Calu3 (cell line): ENCODE data around the gene TCF3. TPM values are rescaled to one million over a fixed set of nuclear protein-coding genes. Genes with fewer than 3 reads are reported as not detected.

Experiments
- BruUV-seq: library from RNA; stranded (reverse); fragments of 400-500 nt; replicated peaks from 2 replicates; lab custom pipeline; 2021; lab: Mats Ljungman, UMichigan
- CTCF ChIA-PET: fragments of 300-600 bp; sonication (Branson Sonifier 250); formaldehyde crosslinking; loops from one replicate; lab custom pipeline; 2022; ENCODE audit warnings: antibody characterized with exemption; lab: Charles Lee
- DNase-seq: peaks from one replicate; pipeline ENCODE4 v3.0.0; 2022
- H3K27ac Mint-ChIP-seq: one replicate; pipeline ENCODE4 v1.8.0; 2022; ENCODE audit warnings: mixed read lengths; ENCODE audit not compliant: unreplicated experiment
- H3K27me3 Mint-ChIP-seq: one replicate; pipeline ENCODE4 v1.8.0; 2022; ENCODE audit warnings: mixed read lengths; ENCODE audit not compliant: unreplicated experiment
- H3K36me3 Mint-ChIP-seq: one replicate; pipeline ENCODE4 v1.8.0; 2022; ENCODE audit warnings: mild to moderate bottlenecking, moderate library complexity, mixed read lengths; ENCODE audit not compliant: insufficient read depth, unreplicated experiment
- H3K4me1 Mint-ChIP-seq: one replicate; pipeline ENCODE4 v1.8.0; 2022; ENCODE audit warnings: mild to moderate bottlenecking, low read depth, mixed read lengths; ENCODE audit not compliant: unreplicated experiment
- H3K4me3 Mint-ChIP-seq: one replicate; pipeline ENCODE4 v1.8.0; 2022; ENCODE audit warnings: mild to moderate bottlenecking, low read depth, moderate library complexity, mixed read lengths; ENCODE audit not compliant: unreplicated experiment
- H3K9me3 Mint-ChIP-seq: one replicate; pipeline ENCODE4 v1.8.0; 2022; ENCODE audit warnings: low read depth, mixed read lengths; ENCODE audit not compliant: unreplicated experiment
- intact Hi-C: fragments of 100-400 bp; cut with micrococcal nuclease; formaldehyde crosslinking; loops from one replicate; pipeline ENCODE4 v1.10.0; 2022; ENCODE audit not compliant: unreplicated experiment
- total RNA-seq: library from RNA; stranded (reverse); gene quantifications from 2 replicates; pipeline ENCODE4 v1.2.3, GENCODE V29; 2022
- TF ChIP-seq, protein P1 (sequence below): fragments of 200-600 bp; IDR thresholded peaks from one replicate; pipeline ENCODE4 v1.8.0; 2022; ENCODE audit warnings: antibody characterized with exemption; ENCODE audit not compliant: unreplicated experiment

Gene TCF3
- total RNA-seq, 1 experiment from 2014 or later = 102 TPM

DNA sequence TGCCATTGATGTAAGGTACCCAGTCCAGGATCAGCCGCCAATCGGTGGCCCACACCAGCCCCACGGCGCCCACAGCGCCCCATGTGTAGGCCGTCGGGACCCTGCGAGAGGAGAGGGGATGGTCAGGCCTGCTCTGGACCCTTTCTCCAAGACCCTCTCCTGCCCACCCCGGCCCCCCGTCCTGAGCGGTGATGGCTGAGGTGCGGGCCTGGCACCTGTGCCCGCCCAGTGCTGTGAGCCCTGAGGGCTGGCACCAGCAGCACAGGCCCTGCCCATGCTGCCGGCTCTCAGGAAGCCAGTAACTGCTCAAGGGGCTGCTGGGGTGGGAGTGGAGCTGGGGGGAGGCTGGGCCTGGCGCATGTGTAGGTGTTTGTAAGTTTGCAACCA lies 53.0 kb downstream of the TCF3 start:
- BruUV-seq = no TSS peak
- no peaks in the 10 kb centered on the region for H3K27me3 Mint-ChIP-seq
- H3K4me3 Mint-ChIP-seq = no peak overlapping the region
- CTCF ChIA-PET = no interaction called here
- no peak overlapping the region for H3K27ac Mint-ChIP-seq
- no peak for DNase-seq
- no peaks in the 10 kb centered on the region for H3K4me1 Mint-ChIP-seq
- H3K36me3 Mint-ChIP-seq = peaks cover 33% of the 10 kb centered on the region
- intact Hi-C loops = no loop called here
- TF ChIP-seq, protein P1, sequence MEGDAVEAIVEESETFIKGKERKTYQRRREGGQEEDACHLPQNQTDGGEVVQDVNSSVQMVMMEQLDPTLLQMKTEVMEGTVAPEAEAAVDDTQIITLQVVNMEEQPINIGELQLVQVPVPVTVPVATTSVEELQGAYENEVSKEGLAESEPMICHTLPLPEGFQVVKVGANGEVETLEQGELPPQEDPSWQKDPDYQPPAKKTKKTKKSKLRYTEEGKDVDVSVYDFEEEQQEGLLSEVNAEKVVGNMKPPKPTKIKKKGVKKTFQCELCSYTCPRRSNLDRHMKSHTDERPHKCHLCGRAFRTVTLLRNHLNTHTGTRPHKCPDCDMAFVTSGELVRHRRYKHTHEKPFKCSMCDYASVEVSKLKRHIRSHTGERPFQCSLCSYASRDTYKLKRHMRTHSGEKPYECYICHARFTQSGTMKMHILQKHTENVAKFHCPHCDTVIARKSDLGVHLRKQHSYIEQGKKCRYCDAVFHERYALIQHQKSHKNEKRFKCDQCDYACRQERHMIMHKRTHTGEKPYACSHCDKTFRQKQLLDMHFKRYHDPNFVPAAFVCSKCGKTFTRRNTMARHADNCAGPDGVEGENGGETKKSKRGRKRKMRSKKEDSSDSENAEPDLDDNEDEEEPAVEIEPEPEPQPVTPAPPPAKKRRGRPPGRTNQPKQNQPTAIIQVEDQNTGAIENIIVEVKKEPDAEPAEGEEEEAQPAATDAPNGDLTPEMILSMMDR = no peak
- H3K9me3 Mint-ChIP-seq = no peaks in the 10 kb centered on the region

- Mint-ChIP-seq H3K4me1 (no peaks in the 10 kb centered on the region), H3K9me3 (no peaks in the 10 kb centered on the region), H3K4me3 (no peak overlapping the region), H3K27me3 (no peaks in the 10 kb centered on the region), H3K36me3 (peaks cover 33% of the 10 kb centered on the region), H3K27ac (no peak overlapping the region)
- CTCF ChIA-PET = no interaction called here
- TF ChIP-seq, protein P1 = no peak
- BruUV-seq = no TSS peak
- DNase-seq = no peak
- intact Hi-C loops = no loop called here
These were observed 53.5 kb downstream of the TCF3 start for GRCh38 chr19:1598777-1599459.

DNA sequence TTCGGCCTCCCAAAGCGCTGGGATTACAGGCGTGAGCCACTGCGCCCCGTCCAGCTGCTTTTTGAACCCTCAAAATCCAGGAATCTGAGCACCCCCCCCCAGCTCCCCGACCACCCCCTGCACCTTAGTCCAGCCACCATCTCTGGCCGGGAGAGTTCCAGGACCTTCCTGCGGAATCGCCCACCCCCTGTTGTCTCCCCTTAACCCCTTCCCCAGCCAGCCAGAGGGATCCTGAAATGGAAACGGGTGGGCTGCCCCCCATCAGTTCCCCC lies 59.0 kb downstream of the TCF3 start:
- Mint-ChIP-seq H3K4me1 (peaks cover 8% of the 10 kb centered on the region), H3K9me3 (no peaks in the 10 kb centered on the region), H3K27me3 (no peaks in the 10 kb centered on the region), H3K27ac (peak overlapping the region; percentile 77), H3K4me3 (peak overlapping the region; percentile 86), H3K36me3 (peaks cover 52% of the 10 kb centered on the region)
- CTCF ChIA-PET = interaction anchor here (1.4 kb wide), 1 partner anchor 232 kb away, joined by 4 read pairs; no protein-coding TSS in a partner anchor
- BruUV-seq = no TSS peak
- intact Hi-C loops = no loop called here
- no peak for DNase-seq
- TF ChIP-seq, protein P1 = no peak

GRCh38 chr19:1592755-1593500 lies 59.5 kb downstream of the TCF3 start, which contains the start of gene MBD3:
TSS of gene MBD3 (minus strand) at chr19:1592865. CDS start at chr19:1592631, 234 bp downstream.
- Mint-ChIP-seq H3K27me3 (no peaks in the 10 kb centered on the region), H3K4me3 (peak within 1 kb of the TSS; percentile 86), H3K27ac (peak within 1 kb of the TSS; percentile 77), H3K4me1 (peaks cover 8% of the 10 kb centered on the region), H3K9me3 (no peaks in the 10 kb centered on the region), H3K36me3 (peaks cover 52% of the 10 kb centered on the region)
- DNase-seq = peak; percentile 90
- intact Hi-C loops = no loop called here
- CTCF ChIA-PET = interaction anchor here (0.6 to 1.4 kb wide), 2 partner anchors 233 to 621 kb away, joined by 4 read pairs; no protein-coding TSS in a partner anchor
- BruUV-seq = no TSS peak
- TF ChIP-seq, protein P1 = no peak
